ENCODE data around the gene CSNK1G1.

The CSNK1G1 gene

GRCh38 chr15:64156652-64157331 lies 199.2 kb downstream of the CSNK1G1 start:
- Histone ChIP-seq H3K27me3 (ENCODE audit: control insufficient read depth in 1 of 2, insufficient read depth in 2 of 2, low read length in 2 of 2) (peaks cover 9 to 16% of the 10 kb centered on the region in 2 donors), H3K36me3 (ENCODE audit: insufficient read depth, low read length) (peaks cover 63% of the 10 kb centered on the region), H3K27ac (ENCODE audit: low read depth, low read length) (no peak overlapping the region), H3K4me3 (ENCODE audit: low read depth in 1 of 2, low read length in 2 of 2) (no peak overlapping the region), H3K9me3 (ENCODE audit: low read length) (no peaks in the 10 kb centered on the region), H3K4me1 (ENCODE audit: insufficient read depth, low read length) (peaks cover 31% of the 10 kb centered on the region), H3K9ac (ENCODE audit: low read length) (no peak overlapping the region)

DNA sequence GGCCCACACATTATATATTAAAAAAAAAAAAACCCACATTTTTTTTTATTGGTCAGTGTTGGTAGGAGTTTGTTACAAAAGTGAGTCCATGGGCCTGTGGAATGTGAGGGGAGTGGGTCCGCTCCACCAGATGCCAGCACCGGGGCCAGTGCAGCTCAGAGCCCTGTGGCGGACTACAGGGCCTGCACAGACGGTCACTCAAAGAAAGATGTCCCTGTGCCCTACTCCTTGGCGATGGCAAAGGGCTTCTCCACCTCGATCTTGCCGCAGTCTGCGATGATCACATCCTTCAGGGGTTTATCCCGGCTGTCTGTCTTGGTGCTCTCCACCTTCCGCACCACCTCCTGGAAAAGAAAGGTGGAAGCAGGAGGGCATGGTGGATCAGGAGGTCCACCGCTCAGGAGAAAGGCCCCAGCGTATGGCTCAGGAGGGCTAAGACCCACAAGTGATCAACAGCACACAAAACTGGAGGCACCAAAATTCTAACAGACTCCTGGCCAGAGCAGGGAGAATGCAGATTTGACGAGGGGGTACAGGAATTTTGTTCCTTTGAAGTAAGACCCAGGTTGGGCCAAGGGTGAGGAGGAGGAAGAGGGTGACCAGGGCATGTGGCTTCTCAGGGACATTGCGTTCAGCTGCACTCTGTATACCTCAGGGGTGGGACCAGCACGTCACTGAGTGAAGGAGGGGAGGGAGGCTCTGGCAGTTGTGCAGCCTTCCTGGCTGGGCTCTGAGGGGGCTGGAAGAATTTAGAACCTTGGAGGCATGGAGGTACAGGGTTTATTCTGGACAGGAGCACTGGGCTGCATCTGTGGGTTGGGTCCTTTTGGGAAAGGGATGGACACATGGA lies 199.9 kb downstream of the CSNK1G1 start:
- no peaks in the 10 kb centered on the region for H3K9me3 ChIP-seq (ENCODE audit: low read length)
- no peak overlapping the region for H3K27ac ChIP-seq (ENCODE audit: low read depth, low read length)
- peaks cover 26% of the 10 kb centered on the region for H3K4me1 ChIP-seq (ENCODE audit: insufficient read depth, low read length)
- no peak overlapping the region for H3K4me3 ChIP-seq (ENCODE audit: low read depth in 1 of 2, low read length in 2 of 2)
- H3K9ac ChIP-seq (ENCODE audit: low read length), result no peak overlapping the region
- peaks cover 12 to 23% of the 10 kb centered on the region in 2 donors for H3K27me3 ChIP-seq (ENCODE audit: control insufficient read depth in 1 of 2, insufficient read depth in 2 of 2, low read length in 2 of 2)
- H3K36me3 ChIP-seq (ENCODE audit: insufficient read depth, low read length), result peaks cover 62% of the 10 kb centered on the region

- Histone ChIP-seq H3K9me3 (ENCODE audit: low read length) (no peaks in the 10 kb centered on the region), H3K4me1 (ENCODE audit: insufficient read depth, low read length) (peaks cover 19% of the 10 kb centered on the region), H3K4me3 (ENCODE audit: low read depth in 1 of 2, low read length in 2 of 2) (no peak overlapping the region), H3K9ac (ENCODE audit: low read length) (no peak overlapping the region), H3K27me3 (ENCODE audit: control insufficient read depth in 1 of 2, insufficient read depth in 2 of 2, low read length in 2 of 2) (peaks cover 14 to 24% of the 10 kb centered on the region in 2 donors), H3K27ac (ENCODE audit: low read depth, low read length) (peak overlapping the region; percentile 24), H3K36me3 (ENCODE audit: insufficient read depth, low read length) (peaks cover 45% of the 10 kb centered on the region)
Observed at GRCh38 chr15:64153480-64154367, 202.2 kb downstream of the CSNK1G1 start.

DNA sequence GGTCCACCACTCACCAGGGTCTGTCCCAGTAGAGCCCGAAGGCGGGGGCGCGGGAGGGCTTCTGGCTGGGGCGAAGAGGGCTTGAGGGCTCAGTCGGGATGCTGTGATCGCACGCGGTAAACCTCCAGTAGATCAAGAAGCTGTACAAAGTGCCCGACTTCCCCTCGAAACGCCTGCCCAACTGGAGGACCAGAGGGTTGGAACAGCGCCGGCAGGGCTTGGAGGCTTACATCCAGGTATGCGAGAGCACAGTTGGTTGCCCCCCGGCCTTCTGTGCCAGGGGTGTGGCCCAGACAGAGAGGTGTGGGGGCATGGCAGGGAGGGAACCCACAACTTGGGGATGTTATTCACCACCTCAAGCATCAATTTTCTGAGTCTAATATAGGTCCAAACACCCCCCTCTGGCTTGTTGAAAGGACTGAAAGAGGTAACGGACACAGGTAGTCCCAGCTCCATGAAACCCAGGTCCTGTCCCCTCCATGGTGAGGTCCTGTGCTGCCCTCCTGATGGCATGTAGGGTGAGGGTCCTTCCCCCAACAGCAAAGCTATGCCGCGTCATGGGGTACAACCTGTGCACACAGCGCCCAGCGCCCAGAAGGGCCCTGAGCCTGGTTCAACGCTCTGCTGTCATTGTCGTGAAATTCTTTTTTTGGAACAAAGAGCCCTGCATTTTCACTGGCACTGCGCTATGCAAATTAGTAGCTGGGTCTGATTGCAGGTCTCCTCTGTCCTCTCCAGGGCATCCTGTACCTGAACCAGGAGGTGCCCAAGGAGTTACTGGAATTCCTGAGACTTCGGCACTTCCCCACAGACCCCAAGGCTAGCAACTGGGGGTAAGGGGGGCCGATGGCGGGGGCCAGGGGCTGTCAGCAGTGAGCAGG lies 203.2 kb downstream of the CSNK1G1 start:
- Histone ChIP-seq H3K4me3 (ENCODE audit: low read depth in 1 of 2, low read length in 2 of 2) (peak overlapping the region in 1 of 2 donors; percentile 27), H3K36me3 (ENCODE audit: insufficient read depth, low read length) (peaks cover 36% of the 10 kb centered on the region), H3K4me1 (ENCODE audit: insufficient read depth, low read length) (peaks cover 17% of the 10 kb centered on the region), H3K27me3 (ENCODE audit: control insufficient read depth in 1 of 2, insufficient read depth in 2 of 2, low read length in 2 of 2) (peaks cover 14 to 24% of the 10 kb centered on the region in 2 donors), H3K9me3 (ENCODE audit: low read length) (no peaks in the 10 kb centered on the region), H3K27ac (ENCODE audit: low read depth, low read length) (no peak overlapping the region), H3K9ac (ENCODE audit: low read length) (no peak overlapping the region)

DNA sequence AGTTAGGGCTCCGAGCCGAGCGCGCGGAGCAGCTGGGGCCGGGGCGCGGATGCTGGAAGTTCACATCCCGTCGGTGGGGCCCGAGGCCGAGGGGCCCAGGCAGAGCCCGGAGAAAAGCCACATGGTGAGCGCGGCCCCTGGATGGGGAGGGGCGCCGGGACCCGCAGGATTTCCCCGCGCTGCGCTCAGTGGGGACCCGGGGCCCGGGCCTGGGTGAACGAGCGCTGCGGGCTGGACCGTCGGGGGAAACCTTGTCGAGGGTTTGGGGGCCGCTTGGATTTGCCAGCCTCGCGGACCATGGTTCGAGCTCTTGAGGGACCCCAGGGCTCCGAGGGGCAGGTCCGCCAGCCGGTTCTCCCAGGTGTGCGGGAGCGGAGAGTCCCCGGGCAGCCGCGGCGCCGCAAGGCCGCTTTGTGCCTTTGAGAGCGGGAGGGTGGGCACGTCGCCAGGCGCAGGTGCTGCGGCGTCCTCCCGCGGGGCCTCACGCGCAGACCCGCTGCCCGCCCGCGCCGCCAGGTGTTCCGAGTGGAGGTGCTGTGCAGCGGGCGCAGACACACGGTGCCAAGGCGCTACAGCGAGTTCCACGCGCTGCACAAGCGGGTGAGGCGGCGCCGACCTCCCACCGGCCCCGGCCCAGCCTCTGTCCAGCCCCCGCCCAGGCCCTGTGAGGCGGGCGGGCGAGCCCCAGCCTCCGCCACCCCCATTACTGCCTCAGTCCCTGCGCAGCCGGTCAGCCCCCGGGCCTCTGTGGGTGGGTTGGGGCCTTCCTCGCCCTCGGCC lies 204.1 kb downstream of the CSNK1G1 start, which contains the start of gene SNX22:
Gene SNX22, plus strand, starts transcription at position 5 of the 780 bp plus-strand sequence. Its CDS starts 45 bp downstream, at position 50.
- no peaks in the 10 kb centered on the region for H3K9me3 ChIP-seq (ENCODE audit: low read length)
- H3K4me3 ChIP-seq (ENCODE audit: low read depth in 1 of 2, low read length in 2 of 2), result peak within 1 kb of the TSS in 1 of 2 donors; percentile 27
- peaks cover 14 to 24% of the 10 kb centered on the region in 2 donors for H3K27me3 ChIP-seq (ENCODE audit: control insufficient read depth in 1 of 2, insufficient read depth in 2 of 2, low read length in 2 of 2)
- peaks cover 27% of the 10 kb centered on the region for H3K36me3 ChIP-seq (ENCODE audit: insufficient read depth, low read length)
- no peak within 1 kb of the TSS for H3K9ac ChIP-seq (ENCODE audit: low read length)
- peaks cover 17% of the 10 kb centered on the region for H3K4me1 ChIP-seq (ENCODE audit: insufficient read depth, low read length)
- H3K27ac ChIP-seq (ENCODE audit: low read depth, low read length), result no peak within 1 kb of the TSS

GRCh38 chr15:64149893-64150578 lies 205.9 kb downstream of the CSNK1G1 start:
- no peak overlapping the region for H3K27ac ChIP-seq (ENCODE audit: low read depth, low read length)
- H3K27me3 ChIP-seq (ENCODE audit: control insufficient read depth in 1 of 2, insufficient read depth in 2 of 2, low read length in 2 of 2), result peaks cover 14 to 24% of the 10 kb centered on the region in 2 donors
- peaks cover 11% of the 10 kb centered on the region for H3K36me3 ChIP-seq (ENCODE audit: insufficient read depth, low read length)
- no peak overlapping the region for H3K4me3 ChIP-seq (ENCODE audit: low read depth in 1 of 2, low read length in 2 of 2)
- H3K4me1 ChIP-seq (ENCODE audit: insufficient read depth, low read length), result peaks cover 17% of the 10 kb centered on the region
- H3K9me3 ChIP-seq (ENCODE audit: low read length), result no peaks in the 10 kb centered on the region
- H3K9ac ChIP-seq (ENCODE audit: low read length), result no peak overlapping the region

DNA sequence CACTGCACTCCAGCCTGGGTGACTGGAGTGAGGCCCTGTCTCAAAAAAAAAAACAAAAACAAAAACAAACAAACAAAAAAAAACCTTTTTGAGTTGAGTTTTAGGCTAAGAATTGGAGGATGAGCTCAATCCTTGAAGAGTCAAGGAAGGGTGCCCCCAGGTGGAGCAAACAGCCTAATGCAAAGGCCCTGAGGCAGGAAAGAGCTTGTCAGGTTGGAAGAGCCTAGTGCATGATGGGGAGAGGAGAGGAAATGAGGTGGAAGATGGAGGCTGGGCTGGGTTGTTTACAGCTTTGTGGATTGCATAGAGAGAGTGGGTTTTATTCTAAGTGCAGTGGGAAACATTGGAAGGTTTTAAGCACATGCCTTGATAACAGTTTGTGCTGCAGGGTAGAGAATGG lies 206.5 kb downstream of the CSNK1G1 start:
- Histone ChIP-seq H3K9ac (ENCODE audit: low read length) (no peak overlapping the region), H3K27ac (ENCODE audit: low read depth, low read length) (no peak overlapping the region), H3K9me3 (ENCODE audit: low read length) (no peaks in the 10 kb centered on the region), H3K4me3 (ENCODE audit: low read depth in 1 of 2, low read length in 2 of 2) (no peak overlapping the region), H3K4me1 (ENCODE audit: insufficient read depth, low read length) (peaks cover 17% of the 10 kb centered on the region), H3K27me3 (ENCODE audit: control insufficient read depth in 1 of 2, insufficient read depth in 2 of 2, low read length in 2 of 2) (peaks cover 14 to 24% of the 10 kb centered on the region in 2 donors), H3K36me3 (ENCODE audit: insufficient read depth, low read length) (peaks cover 14% of the 10 kb centered on the region)

DNA sequence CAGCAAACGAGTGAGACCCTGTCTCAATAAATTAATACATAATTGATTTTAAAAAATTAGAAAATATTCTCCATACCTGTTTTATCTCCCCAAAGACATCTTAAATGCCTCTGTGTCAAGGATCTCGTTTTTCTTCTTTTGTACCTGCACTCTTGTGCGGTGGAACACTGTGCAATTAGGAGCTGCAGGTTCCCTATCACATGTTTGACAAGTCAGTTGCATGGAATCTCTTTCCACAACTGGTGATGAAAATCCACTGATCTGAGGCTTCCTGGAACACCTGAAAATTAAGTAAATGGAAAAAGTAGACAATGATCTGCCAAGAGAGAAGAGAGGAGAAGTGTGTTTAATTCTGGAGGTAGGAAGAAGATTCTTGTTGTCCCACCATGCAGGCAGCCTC lies 207.4 kb downstream of the CSNK1G1 start:
- H3K36me3 ChIP-seq (ENCODE audit: insufficient read depth, low read length), result peaks cover 8% of the 10 kb centered on the region
- no peak overlapping the region for H3K27ac ChIP-seq (ENCODE audit: low read depth, low read length)
- no peaks in the 10 kb centered on the region for H3K9me3 ChIP-seq (ENCODE audit: low read length)
- peaks cover 14 to 24% of the 10 kb centered on the region in 2 donors for H3K27me3 ChIP-seq (ENCODE audit: control insufficient read depth in 1 of 2, insufficient read depth in 2 of 2, low read length in 2 of 2)
- H3K4me3 ChIP-seq (ENCODE audit: low read depth in 1 of 2, low read length in 2 of 2), result no peak overlapping the region
- no peak overlapping the region for H3K9ac ChIP-seq (ENCODE audit: low read length)
- peaks cover 11% of the 10 kb centered on the region for H3K4me1 ChIP-seq (ENCODE audit: insufficient read depth, low read length)

DNA sequence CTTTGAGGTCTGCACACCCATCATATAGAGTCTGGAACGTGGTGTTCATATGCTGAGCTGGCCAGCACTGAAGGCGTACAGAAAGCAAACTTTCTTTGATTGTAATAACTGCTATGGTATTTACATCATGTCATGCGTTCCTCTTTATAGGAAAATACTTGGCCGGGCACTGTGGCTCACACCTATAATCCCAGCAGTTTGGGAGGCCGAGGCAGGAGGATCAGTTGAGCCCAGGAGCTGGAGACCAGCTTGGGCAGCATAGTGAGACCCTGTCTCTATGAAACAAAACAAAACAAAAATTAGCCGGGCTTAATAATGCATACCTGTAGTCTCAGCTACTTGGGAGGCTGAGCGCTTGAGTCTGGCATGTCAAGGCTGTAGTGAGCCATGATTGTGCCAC lies 207.8 kb downstream of the CSNK1G1 start:
- no peak overlapping the region for H3K4me3 ChIP-seq (ENCODE audit: low read depth in 1 of 2, low read length in 2 of 2)
- peaks cover 7% of the 10 kb centered on the region for H3K4me1 ChIP-seq (ENCODE audit: insufficient read depth, low read length)
- H3K36me3 ChIP-seq (ENCODE audit: insufficient read depth, low read length), result peaks cover 12% of the 10 kb centered on the region

More for the DNA sequence above, 207.8 kb downstream of the CSNK1G1 start:
- peaks cover 14 to 22% of the 10 kb centered on the region in 2 donors for H3K27me3 ChIP-seq (ENCODE audit: control insufficient read depth in 1 of 2, insufficient read depth in 2 of 2, low read length in 2 of 2)
- no peak overlapping the region for H3K9ac ChIP-seq (ENCODE audit: low read length)
- H3K27ac ChIP-seq (ENCODE audit: low read depth, low read length), result no peak overlapping the region
- no peaks in the 10 kb centered on the region for H3K9me3 ChIP-seq (ENCODE audit: low read length)
